H1 (cell line): ENCODE measurements around the gene ZXDC.

ENCODE experiments used
- ASH2L ChIP-seq: fragments of 200-600, 300-600 bp; sonication (generic); IDR thresholded peaks from one replicate; pipeline ENCODE4 v1.7.1; 2017; ENCODE audit warnings: low read length
- CHD2 ChIP-seq: IDR thresholded peaks from 2 replicates; pipeline ENCODE4 v1.6.1; 2012; ENCODE audit warnings: low read length, improper control_type of control experiment
- CREB1 ChIP-seq: IDR thresholded peaks from 2 replicates; pipeline ENCODE4 v1.6.1; 2012; ENCODE audit warnings: inconsistent platforms
- EZH2 ChIP-seq: fragments of 200-600 bp; sonication (generic); IDR thresholded peaks from 2 replicates; pipeline ENCODE4 v1.7.1; 2012; ENCODE audit warnings: low read depth, mild to moderate bottlenecking, moderate library complexity, low read length, inconsistent platforms; ENCODE audit not compliant: severe bottlenecking
- JUN ChIP-seq: IDR thresholded peaks from 2 replicates; pipeline ENCODE4 v1.6.1; 2011; ENCODE audit warnings: low read depth, mild to moderate bottlenecking, improper control_type of control experiment, low read length
- JUND ChIP-seq: IDR thresholded peaks from 2 replicates; pipeline ENCODE4 v1.6.1; 2011; ENCODE audit warnings: mild to moderate bottlenecking, improper control_type of control experiment, low read length
- POLR2A ChIP-seq, 2 experiments: IDR thresholded peaks; 1 replicate in 1 of 2; 2 replicates in 1 of 2; pipeline ENCODE4 v1.6.1; 2011; ENCODE audit warnings: low read depth in 2 of 2, low read length in 2 of 2, mild to moderate bottlenecking in 2 of 2; ENCODE audit errors: control extremely low read depth in 1 of 2
- POLR2AphosphoS5 ChIP-seq: IDR thresholded peaks from 2 replicates; pipeline ENCODE4 v1.6.1; 2011; ENCODE audit warnings: low read depth, low read length
- RXRA ChIP-seq: IDR thresholded peaks from 2 replicates; pipeline ENCODE4 v1.6.1; 2011; ENCODE audit warnings: low read depth, mild to moderate bottlenecking, low read length, moderate library complexity; ENCODE audit not compliant: insufficient read depth
- SRF ChIP-seq: IDR thresholded peaks from 2 replicates; pipeline ENCODE4 v1.6.1; 2011; ENCODE audit warnings: mild to moderate bottlenecking, low read depth, low read length, moderate library complexity
- YY1 ChIP-seq: IDR thresholded peaks from 2 replicates; pipeline ENCODE4 v1.6.1; 2011; ENCODE audit warnings: low read depth, mild to moderate bottlenecking, low read length
- TF ChIP-seq, protein P1 (sequence below), 3 experiments: IDR thresholded peaks; 1 replicate in 2 of 3; 2 replicates in 1 of 3; pipeline versions ENCODE4 v1.5.1 to v1.6.1; 2011; ENCODE audit warnings: low read length in 3 of 3, mild to moderate bottlenecking in 3 of 3, inconsistent platforms in 2 of 3, low read depth in 1 of 3, moderate library complexity in 1 of 3; ENCODE audit not compliant: insufficient read depth in 1 of 3; ENCODE audit errors: control extremely low read depth in 1 of 3

DNA sequence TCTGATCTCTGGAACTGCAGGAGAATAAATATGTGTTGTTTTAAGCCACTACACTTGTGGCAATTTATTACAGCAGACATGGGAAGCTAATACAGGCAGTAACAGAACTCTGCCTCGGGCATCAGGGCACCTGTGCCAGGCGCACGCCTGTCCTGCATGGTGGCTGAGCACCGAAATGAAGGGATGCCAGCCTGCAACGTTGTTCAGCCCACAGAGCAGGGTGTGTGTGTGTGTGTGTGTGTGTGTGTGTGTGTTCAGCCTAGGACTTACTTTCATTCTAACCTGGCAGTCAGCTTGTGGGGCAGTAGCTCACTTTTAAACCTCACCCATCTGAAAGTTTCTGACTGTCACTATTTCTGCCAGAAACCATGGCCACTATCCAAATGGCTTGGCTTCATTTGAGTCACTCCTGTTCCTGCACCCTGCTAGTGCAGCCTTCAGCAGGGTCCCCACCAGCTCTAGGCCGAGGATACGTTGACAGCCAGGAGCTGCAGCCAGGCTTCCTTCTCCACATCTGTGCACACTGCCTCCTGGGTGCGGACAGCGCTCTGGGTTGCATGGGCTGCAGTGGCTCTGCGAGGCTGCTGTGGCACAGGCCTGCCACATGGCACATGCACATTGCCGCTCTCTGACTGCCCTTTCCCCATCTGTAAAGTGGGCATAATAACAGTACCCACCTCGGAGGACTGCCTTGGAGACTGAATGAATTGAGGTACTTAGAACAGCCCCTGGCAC is 37.4 kb upstream of the ZXDC start:
- TF ChIP-seq, protein P1, sequence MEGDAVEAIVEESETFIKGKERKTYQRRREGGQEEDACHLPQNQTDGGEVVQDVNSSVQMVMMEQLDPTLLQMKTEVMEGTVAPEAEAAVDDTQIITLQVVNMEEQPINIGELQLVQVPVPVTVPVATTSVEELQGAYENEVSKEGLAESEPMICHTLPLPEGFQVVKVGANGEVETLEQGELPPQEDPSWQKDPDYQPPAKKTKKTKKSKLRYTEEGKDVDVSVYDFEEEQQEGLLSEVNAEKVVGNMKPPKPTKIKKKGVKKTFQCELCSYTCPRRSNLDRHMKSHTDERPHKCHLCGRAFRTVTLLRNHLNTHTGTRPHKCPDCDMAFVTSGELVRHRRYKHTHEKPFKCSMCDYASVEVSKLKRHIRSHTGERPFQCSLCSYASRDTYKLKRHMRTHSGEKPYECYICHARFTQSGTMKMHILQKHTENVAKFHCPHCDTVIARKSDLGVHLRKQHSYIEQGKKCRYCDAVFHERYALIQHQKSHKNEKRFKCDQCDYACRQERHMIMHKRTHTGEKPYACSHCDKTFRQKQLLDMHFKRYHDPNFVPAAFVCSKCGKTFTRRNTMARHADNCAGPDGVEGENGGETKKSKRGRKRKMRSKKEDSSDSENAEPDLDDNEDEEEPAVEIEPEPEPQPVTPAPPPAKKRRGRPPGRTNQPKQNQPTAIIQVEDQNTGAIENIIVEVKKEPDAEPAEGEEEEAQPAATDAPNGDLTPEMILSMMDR (IDR thresholded peaks at IDR 0.05; ENCODE audit: control extremely low read depth in 1 of 3, insufficient read depth in 1 of 3, low read depth in 1 of 3, low read length in 3 of 3): no peak
- TF ChIP-seq JUND (no peak), POLR2AphosphoS5 (no peak), CREB1 (no peak), CHD2 (no peak), SRF (no peak), ASH2L (no peak), RXRA (no peak), JUN (no peak), POLR2A (IDR thresholded peaks at IDR 0.05; ENCODE audit: control extremely low read depth in 1 of 2, low read depth in 2 of 2, low read length in 2 of 2) (no peak), YY1 (no peak), EZH2 (no peak)
